ENCODE data around the gene TUBGCP5.

Gene TUBGCP5

DNA sequence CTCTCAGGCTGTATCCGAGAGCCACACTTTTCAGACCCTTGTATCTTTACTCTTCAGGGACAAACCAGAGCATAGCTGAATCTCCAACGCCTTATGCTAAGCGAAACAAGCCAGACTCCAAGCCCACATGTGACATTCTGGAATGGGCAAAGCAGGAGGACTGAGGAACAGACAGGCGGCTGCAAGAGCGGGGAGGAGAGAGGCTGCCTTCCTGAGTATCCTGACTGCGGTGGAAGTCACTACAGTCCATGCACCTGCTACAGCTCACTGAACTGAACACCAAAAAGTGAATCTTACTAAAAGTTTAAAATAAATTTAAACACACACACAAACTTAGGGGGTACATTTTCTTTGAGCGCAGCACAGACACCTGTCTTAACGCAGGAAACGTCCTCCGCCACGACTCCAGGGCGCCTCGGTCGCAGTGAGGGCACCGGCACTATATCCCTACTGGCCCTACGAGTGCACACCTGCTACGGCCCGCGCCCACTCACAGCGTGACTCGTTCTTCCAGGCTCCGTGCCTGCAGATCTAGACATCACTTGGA, 60.6 kb downstream of the TUBGCP5 start:
- DNase-seq (ENCODE audit: low read depth) = no peak

DNA sequence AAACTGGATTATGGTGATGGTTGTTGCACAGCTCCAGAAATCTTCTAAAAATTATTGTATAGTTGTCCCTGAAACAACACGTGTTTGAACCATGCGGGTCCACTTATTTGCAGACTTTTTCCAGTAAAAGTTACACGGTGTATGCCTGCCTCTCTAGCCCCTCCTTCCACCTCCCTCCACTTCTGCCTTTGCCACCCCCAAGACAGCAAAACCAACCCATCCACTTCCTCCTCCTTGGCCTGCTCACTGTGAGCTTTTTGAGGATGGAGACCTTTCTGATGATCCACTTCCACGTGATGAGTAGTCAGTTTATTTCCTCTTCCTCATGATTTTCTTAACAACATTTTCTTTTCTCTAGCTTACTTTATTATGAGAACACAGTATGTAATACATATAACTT, 64.6 kb downstream of the TUBGCP5 start:
- no peak for DNase-seq (ENCODE audit: low read depth)

DNA sequence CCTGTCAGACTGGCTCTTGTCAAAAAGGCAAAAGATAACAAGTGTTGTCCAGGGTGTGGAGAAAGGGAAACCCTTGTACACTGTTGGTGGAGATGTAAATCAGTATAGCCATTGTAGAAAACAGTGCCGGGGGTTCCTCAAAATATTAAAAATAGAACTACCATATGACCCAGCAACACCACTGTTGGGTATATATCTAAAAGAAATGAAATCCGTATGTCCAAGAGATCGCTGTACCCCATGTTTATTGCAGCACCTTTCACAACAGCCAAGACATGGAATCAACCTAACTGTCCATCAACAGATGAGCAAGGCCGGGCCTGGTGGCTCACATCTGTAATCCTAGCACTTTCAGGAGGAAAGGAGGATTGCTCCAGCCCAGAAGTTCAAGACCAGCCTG, 65.4 kb downstream of the TUBGCP5 start:
- DNase-seq (ENCODE audit: low read depth) = no peak

DNA sequence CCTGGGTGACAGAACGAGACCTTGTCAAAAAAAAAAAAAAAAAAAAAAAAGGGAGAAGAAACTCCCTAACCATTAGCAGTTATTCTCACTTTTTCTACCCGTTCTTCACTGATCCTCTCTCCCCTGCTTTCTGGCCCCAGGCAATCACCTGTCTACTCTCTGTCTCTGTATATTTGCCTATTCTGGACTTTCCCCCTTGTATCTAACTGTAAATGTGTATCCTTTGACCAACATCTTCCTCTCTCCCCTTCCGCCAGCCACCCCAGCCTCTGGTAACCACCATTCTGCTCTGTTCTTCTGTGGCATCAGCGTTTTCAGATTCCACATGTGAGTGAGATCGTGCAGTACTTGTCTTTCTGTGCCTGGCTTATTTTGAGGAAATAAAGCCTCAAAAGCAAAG, 66.1 kb downstream of the TUBGCP5 start:
- DNase-seq (ENCODE audit: low read depth) = no peak

DNA sequence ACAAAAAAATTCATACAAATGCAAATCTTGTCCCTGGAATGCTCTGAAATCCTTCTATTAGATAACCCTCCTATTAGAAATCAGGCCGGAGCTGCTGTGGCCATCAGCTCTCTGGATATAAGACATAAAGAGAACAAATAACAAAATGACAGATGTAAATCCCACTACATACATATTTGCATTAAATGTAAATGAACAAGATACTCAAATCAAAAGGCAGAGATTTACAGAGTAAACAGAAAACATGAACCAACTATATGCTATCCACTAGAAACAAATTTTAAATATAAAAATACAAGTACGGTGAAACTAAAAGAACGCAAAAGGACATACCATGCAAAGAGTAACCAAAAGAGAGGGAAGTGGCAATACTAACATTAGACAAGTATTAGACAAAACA, 69.9 kb downstream of the TUBGCP5 start:
- DNase-seq (ENCODE audit: low read depth) = no peak

DNA sequence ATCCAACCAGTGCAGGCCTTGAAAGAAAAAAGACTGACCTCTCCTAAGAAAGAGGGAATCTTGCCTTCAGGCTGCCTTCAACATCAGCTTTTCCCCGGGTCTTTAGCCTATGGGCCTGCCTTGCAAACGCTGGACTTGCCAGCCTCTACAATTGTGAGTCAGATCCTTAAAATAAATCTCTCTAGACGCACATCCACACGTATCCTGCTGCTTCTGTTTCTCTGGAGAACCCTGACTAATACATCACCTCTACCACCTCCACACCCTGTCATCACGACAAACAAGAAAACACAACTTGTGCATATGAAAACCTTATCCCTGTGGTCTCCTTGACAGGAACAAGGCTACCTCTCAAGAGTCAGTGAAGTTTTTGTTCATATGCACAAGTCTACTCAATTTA, 71.0 kb downstream of the TUBGCP5 start:
- DNase-seq (ENCODE audit: low read depth) = no peak

DNA sequence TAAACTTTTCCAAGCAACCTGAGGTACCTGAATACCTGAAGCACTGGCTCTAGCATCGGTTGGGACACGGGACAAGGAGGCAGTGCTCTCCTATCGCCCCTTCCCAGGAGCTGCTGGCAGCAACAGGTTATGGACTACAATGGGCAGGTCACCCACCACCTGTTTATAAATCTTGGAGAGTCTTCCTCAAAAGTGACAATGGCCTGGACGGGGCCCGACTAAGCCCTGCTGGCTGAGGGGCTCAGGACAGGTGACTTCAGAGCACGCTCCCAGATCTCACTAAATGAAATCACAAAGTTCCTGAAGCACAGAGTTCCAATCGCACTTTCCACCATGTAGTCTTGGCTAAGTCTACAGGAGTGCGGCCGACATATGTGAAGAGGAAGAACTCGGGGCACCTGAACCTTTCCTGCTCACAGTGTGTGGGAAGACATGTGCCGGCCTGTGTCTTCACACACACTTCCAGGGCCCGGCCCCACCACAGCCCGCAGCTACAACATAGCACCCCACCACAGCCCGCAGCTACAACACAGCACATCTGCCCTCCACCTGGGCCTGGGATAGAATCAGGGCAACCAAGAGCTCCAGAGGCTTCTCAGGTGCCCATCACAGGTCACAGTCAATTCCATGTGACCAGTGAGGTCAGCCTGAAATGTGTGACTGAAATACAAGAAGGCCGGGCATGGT, 72.1 kb downstream of the TUBGCP5 start:
- DNase-seq (ENCODE audit: low read depth) = no peak

DNA sequence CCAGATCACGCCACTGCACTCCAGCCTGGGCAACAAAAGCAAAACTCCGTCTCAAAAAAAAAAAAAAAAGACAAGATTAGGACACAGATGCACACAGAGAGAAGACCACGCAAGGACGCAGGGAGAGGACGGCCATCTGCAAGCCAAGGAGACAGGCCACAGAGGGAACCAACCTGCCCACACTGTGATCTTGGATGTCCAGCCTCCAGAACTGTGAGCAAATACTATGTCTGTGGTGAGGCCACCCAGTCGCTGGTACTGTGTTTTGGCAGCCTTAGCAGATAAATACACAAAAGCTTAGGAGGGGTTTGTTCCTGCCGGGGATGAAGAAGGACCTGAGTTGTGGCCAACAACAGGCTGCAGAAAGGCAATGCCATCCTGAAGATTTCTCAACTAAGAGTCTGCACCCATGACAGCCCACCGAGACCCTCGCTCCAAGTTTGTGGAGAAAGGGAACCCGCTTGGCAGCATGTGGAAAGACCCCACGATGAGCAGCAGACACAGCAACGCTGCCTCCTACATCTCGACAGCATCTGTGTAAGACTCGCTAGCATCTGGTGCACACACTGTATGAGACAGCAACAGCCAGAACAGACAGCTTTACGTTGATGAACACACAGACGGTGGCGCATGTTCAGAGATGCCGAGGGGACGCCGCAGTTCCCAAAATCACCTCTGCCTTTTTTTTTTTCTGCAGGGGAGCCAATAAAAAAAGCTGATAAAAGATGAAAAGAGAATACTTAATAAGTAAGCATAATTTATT, 72.9 kb downstream of the TUBGCP5 start:
- DNase-seq (ENCODE audit: low read depth) = no peak

DNA sequence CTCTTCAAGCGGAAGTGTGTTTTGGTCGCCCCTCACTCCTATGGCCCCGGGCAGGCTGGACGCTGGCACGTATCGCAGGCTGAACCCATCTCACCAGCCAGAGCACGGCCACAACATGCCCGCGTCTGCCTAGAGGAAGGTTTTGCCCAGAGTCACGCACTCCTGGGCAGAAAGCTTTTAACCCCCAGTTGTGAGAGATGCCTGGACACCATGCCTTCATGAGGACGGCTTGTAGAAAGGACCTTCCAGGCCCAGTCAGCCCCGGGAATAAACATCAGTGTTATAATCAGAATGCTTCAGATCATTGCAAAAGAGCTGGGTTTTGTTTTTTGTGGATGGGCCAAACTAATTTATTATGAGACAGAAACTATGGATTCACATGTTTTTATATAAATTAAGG, 75.7 kb downstream of the TUBGCP5 start:
- no peak for DNase-seq (ENCODE audit: low read depth)

DNA sequence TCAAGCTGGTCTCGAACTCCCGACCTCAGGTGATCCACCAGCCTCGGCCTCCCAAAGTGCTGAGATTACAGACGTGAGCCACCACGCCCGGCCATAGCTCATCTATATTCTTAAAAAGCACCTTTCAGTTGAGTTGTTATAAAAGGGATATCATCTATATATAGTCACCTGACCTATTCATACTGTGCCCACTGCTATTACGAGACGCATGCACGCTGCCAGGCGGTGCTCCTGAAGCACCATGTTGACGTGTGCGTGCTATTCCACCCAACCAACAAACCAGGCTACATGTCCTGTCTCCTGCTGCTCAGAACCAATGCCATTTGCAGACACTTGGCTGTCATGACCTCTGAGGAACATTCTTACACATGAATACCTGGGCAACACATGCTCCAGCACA, 76.8 kb downstream of the TUBGCP5 start:
- DNase-seq (ENCODE audit: low read depth) = no peak

DNA sequence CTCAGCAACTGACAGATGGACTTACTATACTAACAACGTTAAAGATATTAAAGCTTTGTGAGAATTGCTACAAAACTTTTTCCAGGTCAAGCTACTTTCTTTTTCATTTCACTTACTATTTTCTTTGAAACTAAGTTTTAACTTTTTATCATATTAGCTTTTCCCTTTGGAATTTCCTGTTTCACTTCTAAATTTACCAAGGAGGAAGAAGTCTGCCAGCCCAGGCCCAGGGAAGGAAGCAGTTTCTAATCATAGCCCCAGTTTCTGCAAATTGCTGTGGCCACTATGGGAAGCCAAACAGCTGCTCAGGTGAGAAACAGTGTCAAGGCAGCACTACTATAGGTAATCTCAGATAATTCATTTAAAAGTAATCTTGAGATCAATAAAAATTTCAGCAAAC, 77.6 kb downstream of the TUBGCP5 start:
- no peak for DNase-seq (ENCODE audit: low read depth)

DNA sequence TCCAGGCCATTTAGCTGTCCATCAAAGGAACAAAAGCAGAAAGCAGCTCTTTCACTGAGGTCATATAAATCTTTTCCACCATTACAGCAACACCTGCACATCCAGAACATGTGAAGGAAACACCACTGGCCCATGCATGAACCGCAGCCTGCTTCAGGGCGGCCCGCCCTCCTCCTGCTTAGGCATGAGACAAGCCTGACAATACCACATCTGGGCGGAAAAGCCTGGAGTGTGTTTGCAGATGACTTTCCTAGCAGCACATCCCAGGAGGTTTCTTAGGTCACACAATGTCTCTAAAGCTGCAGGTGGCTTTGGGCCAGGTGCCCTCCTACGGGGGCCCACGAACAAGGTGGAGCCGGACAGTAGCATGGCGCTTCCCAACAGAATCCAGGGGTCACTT, 78.8 kb downstream of the TUBGCP5 start:
- no peak for DNase-seq (ENCODE audit: low read depth)

DNA sequence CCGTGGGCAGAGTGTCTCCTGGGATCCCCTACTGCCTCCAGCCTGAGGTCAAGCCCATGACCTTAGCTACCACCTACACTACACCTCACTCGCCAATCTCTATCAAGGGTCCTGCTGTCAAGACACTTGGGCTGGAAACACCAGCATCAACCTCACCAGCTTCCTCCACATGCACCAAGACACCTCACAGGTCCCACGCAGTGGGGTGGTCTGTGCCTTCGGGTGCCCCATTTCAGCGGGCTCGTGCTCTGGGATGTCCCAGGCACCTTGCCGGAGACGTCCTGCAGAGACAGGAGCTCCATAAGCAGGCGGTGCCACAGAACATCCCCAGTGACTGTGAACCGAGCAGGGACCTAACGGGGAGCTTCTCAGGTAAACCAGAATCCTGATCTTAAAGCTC, 79.2 kb downstream of the TUBGCP5 start:
- no peak for DNase-seq (ENCODE audit: low read depth)

DNA sequence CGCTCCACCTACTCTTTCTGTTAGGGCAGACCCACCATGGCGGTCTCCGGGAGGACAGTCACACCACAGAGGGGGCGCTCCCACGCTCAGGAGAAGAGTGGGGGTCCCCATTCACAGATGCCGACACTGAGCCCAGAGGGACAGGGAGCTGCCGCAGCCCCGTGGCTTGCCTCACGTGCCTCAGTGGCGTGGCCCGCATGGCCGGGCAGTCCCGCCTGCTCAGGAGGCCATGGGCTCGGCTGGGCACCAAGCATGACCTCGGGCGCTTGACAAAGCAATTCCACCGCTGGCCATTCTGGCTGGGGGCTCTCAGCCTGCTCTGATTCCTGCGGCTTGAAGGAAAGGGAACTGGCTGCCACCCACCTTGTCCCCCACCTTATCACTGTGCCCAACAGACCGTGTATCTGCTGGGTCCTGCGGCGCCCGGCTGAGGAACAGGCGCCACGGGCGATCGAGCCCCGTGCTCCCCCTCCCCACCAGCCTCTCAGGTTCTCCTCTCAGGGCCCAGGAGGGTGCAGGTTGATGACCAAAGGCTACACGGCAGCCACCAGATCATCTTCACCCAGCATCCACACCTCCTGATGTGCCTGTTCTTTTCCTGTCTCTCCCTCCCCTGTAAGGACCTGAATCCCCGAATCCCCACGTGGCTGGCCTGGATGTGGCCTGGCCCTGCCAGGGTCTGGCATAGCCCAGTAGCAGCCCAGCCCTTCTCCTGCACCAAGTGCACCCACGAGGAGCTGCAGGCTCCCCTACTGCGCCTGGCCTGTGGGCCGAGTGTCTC, 79.9 kb downstream of the TUBGCP5 start:
- no peak for DNase-seq (ENCODE audit: low read depth)

DNA sequence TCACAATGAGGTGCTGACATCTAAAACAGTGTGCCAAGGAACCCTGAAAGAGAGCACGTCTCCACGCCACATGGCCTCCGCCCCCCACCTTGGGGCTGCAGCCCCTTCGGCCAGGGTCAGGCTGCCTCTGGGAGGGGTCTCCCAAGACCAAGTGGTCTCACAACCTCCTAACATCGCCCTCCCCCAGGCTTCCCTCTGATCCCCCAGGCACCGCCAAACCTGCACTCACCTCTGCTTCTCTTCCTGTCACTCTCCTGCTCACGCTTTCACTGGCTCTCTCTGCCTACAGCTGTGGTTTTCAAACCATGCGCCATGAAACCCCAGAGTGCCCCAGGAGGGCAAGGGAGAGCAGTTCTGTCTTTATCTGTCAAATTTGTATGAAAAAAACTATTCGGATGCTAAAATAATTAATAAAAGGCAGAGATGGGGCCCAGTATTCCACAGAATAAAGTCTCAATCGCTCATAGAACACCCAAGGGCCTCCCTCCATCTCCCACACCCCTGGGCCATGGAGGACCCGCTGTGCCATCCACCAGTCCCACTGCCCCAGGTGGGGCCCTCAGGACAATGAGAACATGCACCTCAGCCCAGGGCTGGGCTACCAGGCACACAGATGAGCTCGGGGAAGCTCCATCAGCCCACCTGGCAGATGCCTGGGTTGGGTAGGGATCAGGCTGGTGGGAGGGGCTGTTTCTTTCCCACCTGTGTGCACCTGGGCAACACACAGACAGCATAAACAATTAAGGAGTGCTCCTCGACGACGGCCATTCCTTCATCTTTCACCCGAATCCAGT, 80.7 kb downstream of the TUBGCP5 start:
- DNase-seq (ENCODE audit: low read depth) = no peak

DNA sequence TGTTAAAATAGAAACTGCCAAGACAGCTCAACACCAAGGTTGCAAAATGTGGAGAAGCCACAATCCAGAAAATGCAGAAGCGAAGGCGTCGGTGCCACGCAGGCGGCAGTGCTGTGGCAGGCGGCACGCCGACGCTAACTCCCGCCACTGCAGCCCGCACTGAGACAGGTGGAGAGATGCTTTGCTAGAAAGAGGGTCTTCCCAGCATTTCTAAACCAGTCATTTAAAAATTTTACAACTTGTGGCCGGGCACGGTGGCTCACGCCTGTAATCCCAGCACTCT, 82.5 kb downstream of the TUBGCP5 start:
- DNase-seq (ENCODE audit: low read depth) = no peak

DNA sequence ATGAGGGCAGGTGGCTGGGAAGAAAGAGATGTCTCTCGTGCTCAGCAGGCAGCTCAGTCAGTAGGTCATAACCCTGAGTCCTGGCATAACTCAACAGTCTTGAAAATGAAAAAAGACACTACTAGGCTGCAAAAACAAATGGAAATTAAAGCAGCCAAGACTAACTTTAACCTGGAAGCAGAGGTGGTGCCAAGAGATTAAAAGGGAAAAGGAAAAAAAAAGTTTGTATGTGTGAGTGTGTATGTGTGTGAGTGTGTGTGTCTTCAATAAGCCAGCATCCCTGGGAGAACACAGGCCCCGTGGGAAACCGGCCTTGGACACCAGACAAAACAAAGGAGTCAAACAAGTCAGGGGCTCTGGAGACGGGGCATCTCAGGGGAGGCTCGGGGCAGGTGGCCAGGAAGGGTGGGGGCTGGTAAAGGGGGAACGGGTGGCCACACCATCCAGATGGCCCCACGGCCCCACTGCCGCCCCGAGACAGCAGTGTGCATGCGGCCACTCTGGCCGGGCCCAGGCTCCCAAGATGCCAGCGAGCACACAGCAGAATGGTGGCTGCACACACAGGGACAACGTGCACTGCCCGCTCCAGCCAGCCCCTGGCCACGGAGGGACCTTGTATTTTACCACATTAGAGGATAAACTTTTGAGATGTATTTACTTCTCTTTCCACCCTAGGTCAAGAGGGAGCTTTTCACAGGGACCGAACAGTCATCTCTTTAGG, 83.0 kb downstream of the TUBGCP5 start:
- no peak for DNase-seq (ENCODE audit: low read depth)

DNA sequence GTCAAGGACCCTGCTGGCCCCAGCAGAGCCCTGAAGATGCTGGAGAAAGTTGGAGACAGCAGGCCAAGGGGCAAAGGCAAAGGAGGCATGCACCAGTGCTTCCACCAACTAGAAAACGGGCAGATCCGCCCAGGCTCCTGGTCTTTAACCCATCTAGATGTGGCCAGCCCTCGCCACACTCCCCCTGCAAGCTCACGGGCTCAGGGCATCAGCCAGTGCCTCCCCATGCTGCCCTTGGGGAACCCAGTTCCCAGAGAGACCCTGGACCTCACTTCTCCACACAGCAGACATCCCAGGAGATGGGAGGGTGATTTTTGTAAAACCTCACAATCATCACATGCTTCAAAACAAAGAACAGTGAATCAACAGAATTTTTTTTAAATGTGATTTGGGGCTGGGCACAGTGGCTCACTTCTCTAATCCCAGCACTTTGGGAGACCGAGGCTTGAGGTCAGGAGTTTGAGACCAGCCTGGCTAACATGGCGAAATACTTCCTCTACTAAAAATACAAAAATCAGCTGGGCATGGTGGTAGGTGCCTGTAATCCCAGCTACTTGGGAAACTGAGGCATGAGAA, 83.7 kb downstream of the TUBGCP5 start:
- DNase-seq (ENCODE audit: low read depth) = no peak

DNA sequence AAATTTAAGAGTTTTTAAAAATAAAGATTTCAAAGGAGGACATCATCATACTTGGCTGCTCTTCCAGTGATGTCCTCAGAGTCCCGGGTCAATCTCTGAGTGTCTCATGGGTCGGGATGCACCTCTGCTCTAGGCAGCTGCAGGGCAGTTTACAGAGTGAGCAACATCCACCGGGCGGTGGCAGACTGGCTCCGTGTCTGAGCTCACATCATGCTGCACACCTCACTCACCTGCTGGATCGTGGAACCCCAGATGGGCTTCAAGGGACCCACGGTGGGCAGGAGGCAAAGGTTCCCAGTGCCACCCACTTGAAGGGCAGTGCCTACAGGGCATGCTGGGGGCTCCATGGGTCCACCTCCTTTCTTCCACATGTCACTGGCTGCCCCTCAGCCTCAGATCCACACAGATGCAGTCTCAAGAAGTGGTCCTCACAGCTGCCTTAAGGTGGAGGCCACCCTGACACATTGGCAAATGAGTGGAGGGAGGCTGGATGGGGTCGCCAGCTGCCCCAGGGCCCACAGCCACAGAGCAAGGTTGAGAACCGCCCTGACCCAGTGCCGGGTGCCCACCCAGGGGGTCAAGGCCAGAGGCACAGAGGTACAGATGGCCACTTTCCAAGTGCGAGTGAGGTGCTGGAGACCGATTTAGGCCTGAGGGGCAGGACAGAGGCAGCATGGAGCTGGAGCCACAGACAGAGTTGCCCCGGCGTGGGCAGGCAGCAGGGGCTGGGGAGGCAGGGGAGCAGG, 84.4 kb downstream of the TUBGCP5 start:
- DNase-seq (ENCODE audit: low read depth) = no peak

DNA sequence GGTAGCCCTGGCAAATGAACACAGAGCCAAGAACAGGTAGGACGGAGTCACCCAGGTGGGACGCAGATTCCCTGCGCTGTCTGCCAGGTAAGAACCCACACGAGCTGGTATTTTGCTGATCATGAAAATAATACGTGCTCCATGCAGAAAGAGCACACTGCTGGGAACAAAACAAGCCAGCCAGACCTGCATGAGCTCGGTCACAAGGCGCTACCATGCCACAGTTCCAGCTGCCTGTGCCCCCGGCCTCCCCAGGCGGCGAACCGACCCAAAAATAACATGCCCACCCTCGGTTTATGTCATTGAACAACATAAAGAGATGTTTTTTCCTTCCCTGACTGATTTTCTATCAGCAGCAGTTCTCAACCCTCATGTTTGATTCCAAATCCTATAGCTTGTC, 85.0 kb downstream of the TUBGCP5 start:
- no peak for DNase-seq (ENCODE audit: low read depth)

Data from CMK (cell line).